HEK293T (cell line): ENCODE measurements around the gene PSEN1.

Experiments used
- CTCF ChIA-PET: fragments of 350-600 bp; formaldehyde crosslinking; extraction: SDS; loops from one replicate; lab custom pipeline; 2021; ENCODE audit warnings: antibody characterized with exemption, inconsistent platforms; lab: Yijun Ruan, JAX
- POLR2A ChIA-PET: fragments of 350-600 bp; formaldehyde crosslinking; extraction: SDS; loops from one replicate; lab custom pipeline; 2020; ENCODE audit warnings: antibody characterized with exemption, inconsistent platforms; lab: Yijun Ruan, JAX
- DNase-seq: peaks from one replicate; pipeline ENCODE4 v3.0.0; 2012; ENCODE audit warnings: mixed read lengths; ENCODE audit errors: extremely low spot score
- ARNT ChIP-seq: fragments of 450-650 bp; IDR thresholded peaks from 2 replicates; pipeline ENCODE4 v1.6.1; 2017; ENCODE audit warnings: mild to moderate bottlenecking
- BHLHE40 ChIP-seq: fragments of 450-650 bp; IDR thresholded peaks from 2 replicates; pipeline ENCODE4 v1.6.1; 2016; ENCODE audit warnings: mild to moderate bottlenecking, moderate library complexity, borderline replicate concordance
- CTBP1 ChIP-seq: fragments of 450-650 bp; IDR thresholded peaks from 2 replicates; pipeline ENCODE4 v1.6.1; 2016; ENCODE audit warnings: borderline replicate concordance
- ELF4 ChIP-seq: fragments of 450-650 bp; IDR thresholded peaks from 2 replicates; pipeline ENCODE4 v1.6.1; 2017; ENCODE audit warnings: antibody characterized with exemption
- FOXA1 ChIP-seq: fragments of 450-650 bp; IDR thresholded peaks from 2 replicates; pipeline ENCODE4 v1.6.1; 2016; ENCODE audit warnings: mild to moderate bottlenecking
- FOXK2 ChIP-seq: fragments of 450-650 bp; IDR thresholded peaks from 2 replicates; pipeline ENCODE4 v1.6.1; 2016; ENCODE audit warnings: mild to moderate bottlenecking
- FOXM1 ChIP-seq: fragments of 450-650 bp; IDR thresholded peaks from 2 replicates; pipeline ENCODE4 v1.6.1; 2017; ENCODE audit warnings: mild to moderate bottlenecking, borderline replicate concordance
- HDGF ChIP-seq: fragments of 450-650 bp; IDR thresholded peaks from 2 replicates; pipeline ENCODE4 v1.6.1; 2017; ENCODE audit warnings: antibody characterized with exemption, borderline replicate concordance
- L3MBTL2 ChIP-seq: fragments of 450-650 bp; conservative IDR thresholded peaks from 2 replicates; pipeline ENCODE4 v1.6.1; 2016; ENCODE audit warnings: mild to moderate bottlenecking
- LEF1 ChIP-seq: fragments of 450-650 bp; IDR thresholded peaks from 2 replicates; pipeline ENCODE4 v1.6.1; 2017; ENCODE audit warnings: mild to moderate bottlenecking, borderline replicate concordance
- NFRKB ChIP-seq: fragments of 450-650 bp; IDR thresholded peaks from 2 replicates; pipeline ENCODE4 v1.6.1; 2016; ENCODE audit warnings: mild to moderate bottlenecking, moderate library complexity
- SP1 ChIP-seq: fragments of 450-650 bp; IDR thresholded peaks from 2 replicates; pipeline ENCODE4 v1.6.1; 2017
- SUZ12 ChIP-seq: fragments of 450-650 bp; IDR thresholded peaks from 2 replicates; pipeline ENCODE4 v1.6.1; 2016; ENCODE audit warnings: mild to moderate bottlenecking
- TARDBP ChIP-seq: fragments of 450-650 bp; IDR thresholded peaks from 2 replicates; pipeline ENCODE4 v1.6.1; 2016
- ZNF384 ChIP-seq: fragments of 450-650 bp; IDR thresholded peaks from 2 replicates; pipeline ENCODE4 v1.6.1; 2016
- TF ChIP-seq, protein P1 (sequence below): fragments of 450-650 bp; IDR thresholded peaks from 2 replicates; pipeline ENCODE4 v1.6.1; 2016

PSEN1 gene

DNA sequence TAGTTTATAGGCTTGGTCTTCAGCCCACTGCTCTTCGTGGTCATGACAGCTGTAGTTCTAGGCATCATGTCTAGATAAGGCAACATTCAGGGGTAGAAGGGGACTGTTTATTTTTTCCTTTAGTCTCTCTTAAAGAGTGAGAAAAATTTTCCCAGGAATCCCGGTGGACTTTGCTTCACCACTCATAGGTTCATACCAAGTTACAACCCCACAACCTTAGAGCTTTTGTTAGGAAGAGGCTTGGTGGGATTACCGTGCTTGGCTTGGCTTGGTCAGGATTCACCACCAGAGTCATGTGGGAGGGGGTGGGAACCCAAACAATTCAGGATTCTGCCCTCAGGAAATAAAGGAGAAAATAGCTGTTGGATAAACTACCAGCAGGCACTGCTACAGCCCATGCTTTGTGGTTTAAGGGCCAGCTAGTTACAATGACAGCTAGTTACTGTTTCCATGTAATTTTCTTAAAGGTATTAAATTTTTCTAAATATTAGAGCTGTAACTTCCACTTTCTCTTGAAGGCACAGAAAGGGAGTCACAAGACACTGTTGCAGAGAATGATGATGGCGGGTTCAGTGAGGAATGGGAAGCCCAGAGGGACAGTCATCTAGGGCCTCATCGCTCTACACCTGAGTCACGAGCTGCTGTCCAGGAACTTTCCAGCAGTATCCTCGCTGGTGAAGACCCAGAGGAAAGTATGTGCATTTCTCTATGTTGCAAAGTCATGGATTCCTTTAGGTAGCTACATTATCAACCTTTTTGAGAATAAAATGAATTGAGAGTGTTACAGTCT lies 75.1 kb downstream of the PSEN1 start:
- TF ChIP-seq FOXK2, result no peak
- no peak for TF ChIP-seq TARDBP
- no peak for TF ChIP-seq CTBP1
- TF ChIP-seq ZNF384, result no peak
- POLR2A ChIA-PET, result no interaction called here
- CTCF ChIA-PET, result no interaction called here
- DNase-seq, result no peak

DNA sequence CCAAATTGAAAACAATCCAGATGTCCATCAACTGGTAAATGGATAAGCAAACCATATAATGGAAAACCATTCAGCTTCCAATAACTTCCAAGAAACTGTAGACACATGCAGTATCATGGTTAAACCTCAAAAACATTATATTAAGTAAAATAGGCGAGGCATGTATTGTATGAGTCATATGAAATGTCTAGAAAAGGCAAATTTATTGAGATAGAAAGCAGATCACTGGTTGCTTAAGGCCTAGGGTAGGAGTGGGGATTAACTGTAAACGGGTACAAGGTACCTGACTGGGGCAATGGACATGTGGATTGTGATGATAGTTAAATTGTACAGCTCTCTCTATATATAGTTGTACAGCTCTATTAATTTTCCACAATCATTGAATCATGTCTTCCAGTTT lies 79.7 kb downstream of the PSEN1 start:
- TF ChIP-seq ELF4 (no peak), NFRKB (no peak), TARDBP (no peak), ARNT (no peak), FOXK2 (no peak), CTBP1 (no peak), FOXM1 (no peak), SUZ12 (no peak), HDGF (no peak), SP1 (no peak)
- TF ChIP-seq, protein P1, sequence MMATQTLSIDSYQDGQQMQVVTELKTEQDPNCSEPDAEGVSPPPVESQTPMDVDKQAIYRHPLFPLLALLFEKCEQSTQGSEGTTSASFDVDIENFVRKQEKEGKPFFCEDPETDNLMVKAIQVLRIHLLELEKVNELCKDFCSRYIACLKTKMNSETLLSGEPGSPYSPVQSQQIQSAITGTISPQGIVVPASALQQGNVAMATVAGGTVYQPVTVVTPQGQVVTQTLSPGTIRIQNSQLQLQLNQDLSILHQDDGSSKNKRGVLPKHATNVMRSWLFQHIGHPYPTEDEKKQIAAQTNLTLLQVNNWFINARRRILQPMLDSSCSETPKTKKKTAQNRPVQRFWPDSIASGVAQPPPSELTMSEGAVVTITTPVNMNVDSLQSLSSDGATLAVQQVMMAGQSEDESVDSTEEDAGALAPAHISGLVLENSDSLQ, result no peak
- DNase-seq, result no peak
- ChIA-PET POLR2A (no interaction called here), CTCF (no interaction called here)

DNA sequence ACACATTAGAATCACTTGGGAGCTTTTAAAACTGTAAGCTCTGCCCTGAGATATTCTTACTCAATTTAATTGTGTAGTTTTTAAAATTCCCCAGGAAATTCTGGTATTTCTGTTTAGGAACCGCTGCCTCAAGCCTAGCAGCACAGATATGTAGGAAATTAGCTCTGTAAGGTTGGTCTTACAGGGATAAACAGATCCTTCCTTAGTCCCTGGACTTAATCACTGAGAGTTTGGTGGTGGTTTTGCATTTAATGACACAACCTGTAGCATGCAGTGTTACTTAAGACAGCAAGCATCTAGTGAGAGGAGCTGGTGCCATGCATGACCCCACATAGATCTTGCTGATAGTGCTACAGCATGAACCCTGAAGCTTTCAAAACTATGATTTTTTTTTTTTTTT lies 81.1 kb downstream of the PSEN1 start:
- no peak for DNase-seq
- POLR2A ChIA-PET, result no interaction called here
- CTCF ChIA-PET, result no interaction called here
- TF ChIP-seq FOXM1, result no peak
- no peak for TF ChIP-seq CTBP1
- TF ChIP-seq HDGF, result no peak
- no peak for TF ChIP-seq SUZ12
- no peak for TF ChIP-seq TARDBP
- no peak for TF ChIP-seq SP1
- TF ChIP-seq LEF1, result no peak
- TF ChIP-seq BHLHE40, result no peak
- no peak for TF ChIP-seq L3MBTL2
- TF ChIP-seq NFRKB, result no peak
- no peak for TF ChIP-seq ARNT
- TF ChIP-seq, protein P1, result no peak
- TF ChIP-seq FOXA1, result no peak
- no peak for TF ChIP-seq FOXK2
- no peak for TF ChIP-seq ZNF384
- no peak for TF ChIP-seq ELF4

DNA sequence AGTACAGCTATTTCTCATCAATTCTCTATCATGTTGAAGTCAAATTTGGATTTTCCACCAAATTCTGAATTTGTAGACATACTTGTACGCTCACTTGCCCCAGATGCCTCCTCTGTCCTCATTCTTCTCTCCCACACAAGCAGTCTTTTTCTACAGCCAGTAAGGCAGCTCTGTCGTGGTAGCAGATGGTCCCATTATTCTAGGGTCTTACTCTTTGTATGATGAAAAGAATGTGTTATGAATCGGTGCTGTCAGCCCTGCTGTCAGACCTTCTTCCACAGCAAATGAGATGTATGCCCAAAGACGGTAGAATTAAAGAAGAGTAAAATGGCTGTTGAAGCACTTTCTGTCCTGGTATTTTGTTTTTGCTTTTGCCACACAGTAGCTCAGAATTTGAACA lies 83.8 kb downstream of the PSEN1 start:
- no peak for DNase-seq
- ChIA-PET POLR2A (no interaction called here), CTCF (no interaction called here)
- TF ChIP-seq HDGF, result no peak
- TF ChIP-seq ZNF384, result no peak
- no peak for TF ChIP-seq BHLHE40
- TF ChIP-seq FOXM1, result no peak
- TF ChIP-seq ELF4, result no peak
- no peak for TF ChIP-seq SP1
- no peak for TF ChIP-seq ARNT
- no peak for TF ChIP-seq FOXK2
- no peak for TF ChIP-seq FOXA1
- no peak for TF ChIP-seq SUZ12
- TF ChIP-seq TARDBP, result no peak
- TF ChIP-seq, protein P1, result no peak
- no peak for TF ChIP-seq L3MBTL2
- TF ChIP-seq NFRKB, result no peak
- TF ChIP-seq CTBP1, result no peak
- no peak for TF ChIP-seq LEF1

DNA sequence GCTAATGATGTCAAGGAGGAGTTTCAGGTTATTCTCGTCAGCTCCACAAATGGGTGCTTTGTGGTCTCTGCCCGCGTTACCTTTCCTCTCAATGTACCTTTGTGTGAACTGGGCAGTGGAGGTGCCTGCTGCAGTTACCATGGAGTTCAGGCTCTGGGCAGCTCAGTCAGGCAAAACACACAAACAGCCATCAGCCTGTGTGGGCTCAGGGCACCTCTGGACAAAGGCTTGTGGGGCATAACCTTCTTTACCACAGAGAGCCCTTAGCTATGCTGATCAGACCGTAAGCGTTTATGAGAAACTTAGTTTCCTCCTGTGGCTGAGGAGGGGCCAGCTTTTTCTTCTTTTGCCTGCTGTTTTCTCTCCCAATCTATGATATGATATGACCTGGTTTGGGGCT lies 84.3 kb downstream of the PSEN1 start:
- no peak for DNase-seq
- ChIA-PET POLR2A (interaction anchor here (1.2 kb wide), 1 partner anchor 162 kb away, joined by 6 read pairs; the partner anchor contains the start of gene RBM25), CTCF (no interaction called here)
- no peak for TF ChIP-seq ZNF384
- TF ChIP-seq, protein P1, result no peak
- no peak for TF ChIP-seq FOXK2
- no peak for TF ChIP-seq ELF4
- no peak for TF ChIP-seq L3MBTL2
- no peak for TF ChIP-seq BHLHE40
- TF ChIP-seq HDGF, result no peak
- no peak for TF ChIP-seq NFRKB
- TF ChIP-seq SUZ12, result no peak
- no peak for TF ChIP-seq SP1
- TF ChIP-seq CTBP1, result no peak
- no peak for TF ChIP-seq ARNT
- TF ChIP-seq FOXA1, result no peak
- no peak for TF ChIP-seq FOXM1
- TF ChIP-seq LEF1, result no peak
- no peak for TF ChIP-seq TARDBP
